CD4-positive, alpha-beta T cell treated with Interleukin-17A for 1 hour (primary cell): ENCODE results near the gene ADGRA3.

ENCODE experiments used
- DNase-seq: peaks from one replicate; pipeline ENCODE4 v3.0.0-alpha.2; 2020

The ADGRA3 gene

GRCh38 chr4:22345055-22345454 lies 170.8 kb downstream of the ADGRA3 start:
- no peak for DNase-seq

GRCh38 chr4:22343606-22344005 lies 172.3 kb downstream of the ADGRA3 start:
- no peak for DNase-seq

- DNase-seq: no peak
Observed at GRCh38 chr4:22339491-22339890, 176.4 kb downstream of the ADGRA3 start.

GRCh38 chr4:22338796-22339195 lies 177.1 kb downstream of the ADGRA3 start:
- DNase-seq: no peak
